KBM-7 (cell line): ENCODE results near the gene RNF224.
"Not testable (repeated sequence)": the region's sequence is repeated elsewhere in the genome, so short reads cannot be mapped to it uniquely, and the experiment has no call there.

Experiments
- DNase-seq: peaks from one replicate; pipeline ENCODE4 v3.0.0-alpha.2; 2015
- in situ Hi-C: fragments of 300-500 bp; cut with MboI; formaldehyde crosslinking; loops from 2 replicates; pipeline ENCODE4 v1.14.3; 2020; ENCODE audit warnings: low sequenced_read_pairs, low pct_unique_long_range_greater_than_20kb, mixed read lengths

Gene RNF224

GRCh38 chr9:137235424-137236237 lies 8.3 kb downstream of the RNF224 start:
- in situ Hi-C loops: no loop called here
- no peak for DNase-seq

DNA sequence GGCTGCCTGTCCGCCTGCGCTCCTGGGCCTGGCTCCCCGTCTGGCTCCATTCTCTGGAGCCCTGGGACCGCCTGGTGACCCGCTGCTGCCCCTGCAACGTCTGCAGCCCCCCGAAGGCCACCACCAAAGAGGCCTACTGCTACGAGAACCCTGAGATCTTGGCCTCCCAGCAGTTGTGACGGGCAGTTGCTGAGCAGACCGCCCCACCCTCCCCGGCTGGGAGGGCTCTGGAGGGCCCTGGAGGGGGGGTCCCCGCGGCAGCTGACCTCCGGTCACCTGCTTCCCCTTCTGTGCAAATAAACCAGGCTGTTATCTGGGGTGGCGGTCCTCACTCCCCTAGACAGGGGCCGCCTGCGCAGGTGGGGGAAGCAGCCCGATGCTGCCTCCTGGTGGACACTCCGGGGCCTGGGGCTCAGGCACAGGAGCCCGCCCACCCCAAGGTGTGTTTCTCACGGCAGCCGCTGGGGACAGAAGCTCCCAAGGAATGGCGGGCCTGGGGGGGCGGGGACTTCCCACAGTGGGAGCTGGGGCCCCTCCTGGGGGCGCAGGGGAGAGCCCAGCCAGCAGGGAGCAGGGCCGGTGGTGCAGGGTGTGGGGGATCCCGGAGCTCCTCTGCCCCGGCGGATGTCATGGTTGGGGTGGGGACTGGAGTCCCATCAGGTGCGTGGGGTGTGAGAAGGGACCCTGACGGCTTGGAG lies 9.1 kb downstream of the RNF224 start:
- in situ Hi-C loops: no loop called here
- peak; percentile 95 for DNase-seq

DNA sequence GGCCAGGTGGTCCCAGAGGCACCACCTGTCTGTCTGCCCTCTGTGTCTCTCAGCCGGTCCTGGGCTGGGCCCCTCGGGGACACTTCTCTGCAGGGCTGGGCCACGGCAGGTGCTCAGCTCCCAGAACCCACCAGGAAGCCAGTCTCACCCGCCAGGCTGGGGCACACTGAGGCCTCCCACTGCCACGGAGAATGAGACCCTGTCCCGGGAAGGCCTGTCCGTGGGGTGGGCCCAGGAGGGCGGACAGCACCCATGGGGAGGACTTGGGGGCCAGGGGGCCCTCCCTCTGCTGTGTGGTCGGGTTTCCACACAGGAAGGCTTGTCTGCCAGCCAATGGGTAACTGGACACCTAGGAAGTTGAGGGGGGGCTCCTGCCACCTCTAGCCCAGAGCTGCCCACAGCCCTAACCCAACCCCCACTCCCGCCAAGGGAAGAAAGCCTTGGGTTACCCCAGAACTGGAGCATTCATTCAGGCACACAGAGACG lies 9.7 kb downstream of the RNF224 start:
- no peak for DNase-seq
- in situ Hi-C loops: no loop called here

DNA sequence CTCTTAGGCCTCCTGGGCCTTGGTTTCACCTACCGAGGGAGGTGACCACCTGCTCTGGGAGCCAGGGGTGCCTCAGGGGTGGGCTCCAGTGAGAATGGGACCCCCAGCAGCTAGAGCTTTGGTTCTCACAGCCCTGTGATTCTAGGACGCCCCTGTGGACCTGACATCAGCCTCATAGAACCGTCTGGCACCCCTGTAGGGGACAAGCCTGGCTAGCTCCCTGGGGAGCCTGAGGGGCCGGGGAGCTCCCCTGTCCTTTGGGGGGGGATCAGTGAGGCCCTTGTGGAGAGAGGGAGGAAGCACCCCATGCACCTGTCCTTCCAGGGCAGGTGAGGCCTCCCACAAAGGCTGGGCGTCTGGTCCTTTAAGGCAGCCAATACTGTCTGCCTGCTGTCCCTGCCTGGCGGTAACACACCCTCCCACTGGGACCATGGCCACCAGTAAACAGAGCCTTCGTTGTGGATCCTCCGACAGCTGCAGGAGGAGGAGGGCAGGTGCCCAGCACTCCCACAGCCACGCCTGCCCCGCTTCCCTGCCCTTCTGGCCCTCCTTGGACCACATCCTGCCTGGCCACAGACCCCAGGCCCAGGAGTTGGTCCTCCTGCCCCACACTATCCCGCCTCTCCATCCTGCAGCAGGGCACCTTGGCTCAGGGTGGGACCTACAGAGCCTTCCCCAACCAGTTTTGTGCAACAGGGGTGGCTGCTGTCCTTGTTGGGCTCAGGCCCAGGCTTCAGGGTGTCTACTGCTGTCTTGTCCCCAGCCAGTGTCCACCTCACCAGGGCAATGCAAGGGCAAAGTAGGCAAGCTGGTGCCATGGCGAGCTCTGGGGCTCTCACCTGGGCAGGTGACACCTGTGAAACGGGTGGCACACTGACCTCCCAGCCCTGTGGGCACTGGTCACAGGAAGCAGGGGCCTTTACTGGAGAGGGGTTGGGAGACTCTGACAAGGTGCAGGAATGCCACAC lies 10.7 kb downstream of the RNF224 start:
- DNase-seq: no peak
- in situ Hi-C loops: no loop called here

DNA sequence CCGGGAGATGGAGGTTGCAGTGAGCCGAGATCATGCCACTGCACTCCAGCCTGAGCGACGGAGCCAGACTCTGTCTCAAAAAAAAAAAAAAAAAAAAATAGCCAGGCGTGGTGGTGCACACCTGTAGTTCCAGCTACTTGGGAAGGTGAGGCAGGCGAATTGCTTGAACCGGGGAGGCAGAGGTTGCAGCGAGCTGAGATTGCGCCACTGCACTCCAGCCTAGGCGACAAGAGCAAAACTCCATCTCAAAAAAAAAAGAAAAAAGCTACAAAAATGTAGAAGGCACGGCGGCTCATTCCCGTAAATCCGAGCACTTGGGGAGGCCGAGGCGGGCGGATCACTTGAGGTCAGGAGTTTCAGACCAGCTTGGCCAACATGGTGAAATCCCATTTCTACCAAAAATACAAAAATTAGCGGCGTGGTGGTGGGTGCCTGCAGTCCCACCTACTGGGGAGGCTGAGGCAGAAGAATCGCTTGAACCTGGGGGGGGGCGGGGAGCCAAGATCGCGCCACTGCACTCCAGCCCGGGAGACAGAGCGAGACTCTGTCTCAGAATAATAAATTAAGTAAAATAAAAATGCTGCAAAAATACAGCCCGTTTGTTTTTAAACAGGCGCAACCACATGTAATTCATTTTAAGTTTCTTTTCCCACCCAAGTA lies 12.4 kb downstream of the RNF224 start:
- in situ Hi-C loops, DNase-seq: not testable (repeated sequence)

GRCh38 chr9:137240318-137240840 lies 13.1 kb downstream of the RNF224 start:
- in situ Hi-C loops: no loop called here
- no peak for DNase-seq

DNA sequence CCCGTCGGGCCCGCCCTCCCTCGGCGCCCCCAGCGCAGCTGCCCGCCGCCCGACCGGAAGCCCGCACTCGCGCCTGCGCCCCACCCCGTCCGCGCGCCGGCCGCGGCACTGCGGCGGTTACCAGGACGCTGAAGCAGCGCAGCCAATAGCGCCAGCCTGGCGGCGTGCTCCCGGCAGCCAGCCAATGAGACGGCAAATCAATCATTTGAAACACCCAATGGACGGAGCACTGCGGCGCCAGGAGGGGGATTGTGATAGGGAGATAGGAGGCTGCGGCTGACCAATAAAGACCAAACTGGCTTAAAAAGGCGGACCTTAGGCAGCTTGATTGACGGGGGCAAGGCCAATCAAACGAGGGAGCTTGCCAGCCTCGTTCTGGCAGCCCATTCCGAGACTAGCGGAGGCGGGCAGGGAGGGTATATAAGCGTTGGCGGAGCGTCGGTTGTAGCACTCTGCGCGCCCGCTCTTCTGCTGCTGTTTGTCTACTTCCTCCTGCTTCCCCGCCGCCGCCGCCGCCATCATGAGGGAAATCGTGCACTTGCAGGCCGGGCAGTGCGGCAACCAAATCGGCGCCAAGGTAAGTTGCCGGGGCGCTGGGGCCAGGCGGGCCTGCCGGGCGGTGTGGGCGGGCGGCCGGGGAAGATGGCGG lies 13.7 kb downstream of the RNF224 start, which contains the start of gene TUBB4B:
Gene TUBB4B, plus strand, starts transcription at position 447 of the 649 bp plus-strand sequence. Its CDS starts 74 bp downstream, at position 521.
- in situ Hi-C loops: no loop called here
- DNase-seq: peak; percentile 100

- in situ Hi-C loops: no loop called here
Observed at GRCh38 chr9:137241490-137242268, 14.4 kb downstream of the RNF224 start.

GRCh38 chr9:137242269-137243203 lies 15.2 kb downstream of the RNF224 start:
- in situ Hi-C loops: no loop called here
- DNase-seq: no peak

More at GRCh38 chr9:137241490-137242268, 14.4 kb downstream of the RNF224 start:
- no peak for DNase-seq

GRCh38 chr9:137243266-137243625 lies 15.9 kb downstream of the RNF224 start:
- in situ Hi-C loops, DNase-seq: not testable (repeated sequence)

DNA sequence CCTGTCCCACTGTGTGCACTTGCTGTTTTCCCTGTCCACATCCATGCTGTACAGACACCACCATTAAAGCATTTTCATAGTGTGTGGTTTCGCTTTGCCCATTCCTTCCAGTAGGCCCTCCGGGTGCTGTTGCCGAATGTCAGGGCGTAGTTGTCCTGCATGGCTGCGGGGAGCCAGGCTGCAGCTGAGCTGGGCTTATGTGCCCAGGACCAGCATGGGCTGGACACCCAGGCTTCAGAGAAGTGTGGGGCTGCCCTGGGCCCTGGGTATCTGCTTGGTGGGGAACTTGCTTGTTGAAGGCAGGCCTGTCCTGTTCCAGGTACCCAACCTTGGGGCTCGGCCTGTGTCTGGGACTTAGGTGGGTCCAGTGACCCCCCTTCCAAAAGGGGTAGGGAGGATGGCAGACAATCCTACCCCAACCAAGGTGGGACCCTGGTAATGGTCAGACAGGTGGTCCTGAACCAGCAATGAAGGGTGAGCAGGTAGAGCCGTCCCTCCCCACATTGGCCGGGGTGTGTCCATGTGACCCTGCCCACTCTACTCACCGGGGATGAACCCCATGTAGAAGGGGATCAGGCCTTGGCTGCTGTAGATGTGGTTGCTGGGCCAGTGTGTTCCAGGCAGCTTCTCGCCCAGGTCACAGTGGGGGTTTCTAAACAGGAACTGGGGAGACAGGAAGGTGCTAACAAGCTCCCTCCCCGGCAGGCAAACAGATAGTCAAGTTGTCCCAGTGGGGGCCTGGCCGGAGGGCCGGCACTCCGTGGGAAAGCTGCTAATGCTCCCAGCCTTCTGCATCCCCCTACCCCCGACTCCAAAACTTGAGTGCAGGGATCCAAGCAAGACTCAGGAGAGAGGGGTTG lies 16.6 kb downstream of the RNF224 start:
- peak; percentile 53 for DNase-seq
- in situ Hi-C loops: no loop called here

- DNase-seq: no peak
- in situ Hi-C loops: no loop called here
Observed at GRCh38 chr9:137244486-137245449, 17.5 kb downstream of the RNF224 start.

- in situ Hi-C loops: no loop called here
- DNase-seq: no peak
Observed at GRCh38 chr9:137245450-137246421, 18.4 kb downstream of the RNF224 start.
